Measurements from ENCODE around the gene MEX3C.

GRCh38 chr18:51150113-51150700 is 47.3 kb downstream of the MEX3C start:
- TF ChIP-seq, protein P1, sequence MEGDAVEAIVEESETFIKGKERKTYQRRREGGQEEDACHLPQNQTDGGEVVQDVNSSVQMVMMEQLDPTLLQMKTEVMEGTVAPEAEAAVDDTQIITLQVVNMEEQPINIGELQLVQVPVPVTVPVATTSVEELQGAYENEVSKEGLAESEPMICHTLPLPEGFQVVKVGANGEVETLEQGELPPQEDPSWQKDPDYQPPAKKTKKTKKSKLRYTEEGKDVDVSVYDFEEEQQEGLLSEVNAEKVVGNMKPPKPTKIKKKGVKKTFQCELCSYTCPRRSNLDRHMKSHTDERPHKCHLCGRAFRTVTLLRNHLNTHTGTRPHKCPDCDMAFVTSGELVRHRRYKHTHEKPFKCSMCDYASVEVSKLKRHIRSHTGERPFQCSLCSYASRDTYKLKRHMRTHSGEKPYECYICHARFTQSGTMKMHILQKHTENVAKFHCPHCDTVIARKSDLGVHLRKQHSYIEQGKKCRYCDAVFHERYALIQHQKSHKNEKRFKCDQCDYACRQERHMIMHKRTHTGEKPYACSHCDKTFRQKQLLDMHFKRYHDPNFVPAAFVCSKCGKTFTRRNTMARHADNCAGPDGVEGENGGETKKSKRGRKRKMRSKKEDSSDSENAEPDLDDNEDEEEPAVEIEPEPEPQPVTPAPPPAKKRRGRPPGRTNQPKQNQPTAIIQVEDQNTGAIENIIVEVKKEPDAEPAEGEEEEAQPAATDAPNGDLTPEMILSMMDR (IDR thresholded peaks at IDR 0.05), result no peak
- no peak for TF ChIP-seq POLR2A (IDR thresholded peaks at IDR 0.05)

Data from thyroid gland (tissue), 4 donors.